Measurements from ENCODE around the gene ANGPT4. TPM values are rescaled to one million over a fixed set of nuclear protein-coding genes. Genes with fewer than 3 reads are reported as not detected.

The ANGPT4 gene
- total and polyA plus RNA-seq, 9 of the 15 experiments (the other 6 are each of a cell fraction or from before 2014, with no cell fraction given), result not detected

GRCh38 chr20:828987-829386 lies 87.1 kb downstream of the ANGPT4 start (continued):
- TF ChIP-seq, protein P1, sequence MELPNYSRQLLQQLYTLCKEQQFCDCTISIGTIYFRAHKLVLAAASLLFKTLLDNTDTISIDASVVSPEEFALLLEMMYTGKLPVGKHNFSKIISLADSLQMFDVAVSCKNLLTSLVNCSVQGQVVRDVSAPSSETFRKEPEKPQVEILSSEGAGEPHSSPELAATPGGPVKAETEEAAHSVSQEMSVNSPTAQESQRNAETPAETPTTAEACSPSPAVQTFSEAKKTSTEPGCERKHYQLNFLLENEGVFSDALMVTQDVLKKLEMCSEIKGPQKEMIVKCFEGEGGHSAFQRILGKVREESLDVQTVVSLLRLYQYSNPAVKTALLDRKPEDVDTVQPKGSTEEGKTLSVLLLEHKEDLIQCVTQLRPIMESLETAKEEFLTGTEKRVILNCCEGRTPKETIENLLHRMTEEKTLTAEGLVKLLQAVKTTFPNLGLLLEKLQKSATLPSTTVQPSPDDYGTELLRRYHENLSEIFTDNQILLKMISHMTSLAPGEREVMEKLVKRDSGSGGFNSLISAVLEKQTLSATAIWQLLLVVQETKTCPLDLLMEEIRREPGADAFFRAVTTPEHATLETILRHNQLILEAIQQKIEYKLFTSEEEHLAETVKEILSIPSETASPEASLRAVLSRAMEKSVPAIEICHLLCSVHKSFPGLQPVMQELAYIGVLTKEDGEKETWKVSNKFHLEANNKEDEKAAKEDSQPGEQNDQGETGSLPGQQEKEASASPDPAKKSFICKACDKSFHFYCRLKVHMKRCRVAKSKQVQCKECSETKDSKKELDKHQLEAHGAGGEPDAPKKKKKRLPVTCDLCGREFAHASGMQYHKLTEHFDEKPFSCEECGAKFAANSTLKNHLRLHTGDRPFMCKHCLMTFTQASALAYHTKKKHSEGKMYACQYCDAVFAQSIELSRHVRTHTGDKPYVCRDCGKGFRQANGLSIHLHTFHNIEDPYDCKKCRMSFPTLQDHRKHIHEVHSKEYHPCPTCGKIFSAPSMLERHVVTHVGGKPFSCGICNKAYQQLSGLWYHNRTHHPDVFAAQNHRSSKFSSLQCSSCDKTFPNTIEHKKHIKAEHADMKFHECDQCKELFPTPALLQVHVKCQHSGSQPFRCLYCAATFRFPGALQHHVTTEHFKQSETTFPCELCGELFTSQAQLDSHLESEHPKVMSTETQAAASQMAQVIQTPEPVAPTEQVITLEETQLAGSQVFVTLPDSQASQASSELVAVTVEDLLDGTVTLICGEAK (IDR thresholded peaks at IDR 0.05), result no peak
- TF ChIP-seq, protein P1 (CRISPR knock-in tag; IDR thresholded peaks at IDR 0.05), result 0 out of 2 replicates have a peak, but pooled peaks have one; percentile 22
- TF ChIP-seq ZC3H4 (CRISPR knock-in tag; IDR thresholded peaks at IDR 0.05; ENCODE audit: borderline replicate concordance) (no peak), HMG20A (CRISPR knock-in tag; conservative IDR thresholded peaks at IDR 0.05) (no peak), RNF2 (IDR thresholded peaks at IDR 0.05) (peak; percentile 91), ZNF316 (IDR thresholded peaks at IDR 0.05) (peak; percentile 50; the same call in 1 of the 2 replicates), XRCC3 (IDR thresholded peaks at IDR 0.05) (no peak), MEF2D (tag; conservative IDR thresholded peaks at IDR 0.05; ENCODE audit: low read depth) (peak; percentile 42), CBFA2T2 (conservative IDR thresholded peaks at IDR 0.05) (peak; percentile 85), SMAD3 (CRISPR knock-in tag; conservative IDR thresholded peaks at IDR 0.05) (0 out of 2 replicates have a peak, but pooled peaks have one; percentile 47), TARDBP (IDR thresholded peaks at IDR 0.05) (0 out of 2 replicates have a peak, but pooled peaks have one; percentile 64), CREBBP (IDR thresholded peaks at IDR 0.05; ENCODE audit: low read depth, low read length) (no peak), MTA3 (IDR thresholded peaks at IDR 0.05; ENCODE audit: borderline replicate concordance) (peak; percentile 85), KDM4B (IDR thresholded peaks at IDR 0.05; ENCODE audit: borderline replicate concordance in 2 of 2, low read depth in 1 of 2) (no peak), RUNX1 (IDR thresholded peaks at IDR 0.05; ENCODE audit: low read depth) (no peak), FUS (optimal IDR thresholded peaks at IDR 0.05; ENCODE audit: low read depth, low read length) (no peak)
- TF ChIP-seq, protein P2, sequence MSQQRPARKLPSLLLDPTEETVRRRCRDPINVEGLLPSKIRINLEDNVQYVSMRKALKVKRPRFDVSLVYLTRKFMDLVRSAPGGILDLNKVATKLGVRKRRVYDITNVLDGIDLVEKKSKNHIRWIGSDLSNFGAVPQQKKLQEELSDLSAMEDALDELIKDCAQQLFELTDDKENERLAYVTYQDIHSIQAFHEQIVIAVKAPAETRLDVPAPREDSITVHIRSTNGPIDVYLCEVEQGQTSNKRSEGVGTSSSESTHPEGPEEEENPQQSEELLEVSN (IDR thresholded peaks at IDR 0.05; ENCODE audit: borderline replicate concordance in 1 of 2, extremely low read depth in 1 of 2, insufficient read depth in 1 of 2, insufficient read length in 1 of 2, low read depth in 1 of 2, low read length in 1 of 2, poor library complexity in 1 of 2, severe bottlenecking in 1 of 2), result peak in 1 of 2 experiments; percentile 25
- TF ChIP-seq, protein P3, sequence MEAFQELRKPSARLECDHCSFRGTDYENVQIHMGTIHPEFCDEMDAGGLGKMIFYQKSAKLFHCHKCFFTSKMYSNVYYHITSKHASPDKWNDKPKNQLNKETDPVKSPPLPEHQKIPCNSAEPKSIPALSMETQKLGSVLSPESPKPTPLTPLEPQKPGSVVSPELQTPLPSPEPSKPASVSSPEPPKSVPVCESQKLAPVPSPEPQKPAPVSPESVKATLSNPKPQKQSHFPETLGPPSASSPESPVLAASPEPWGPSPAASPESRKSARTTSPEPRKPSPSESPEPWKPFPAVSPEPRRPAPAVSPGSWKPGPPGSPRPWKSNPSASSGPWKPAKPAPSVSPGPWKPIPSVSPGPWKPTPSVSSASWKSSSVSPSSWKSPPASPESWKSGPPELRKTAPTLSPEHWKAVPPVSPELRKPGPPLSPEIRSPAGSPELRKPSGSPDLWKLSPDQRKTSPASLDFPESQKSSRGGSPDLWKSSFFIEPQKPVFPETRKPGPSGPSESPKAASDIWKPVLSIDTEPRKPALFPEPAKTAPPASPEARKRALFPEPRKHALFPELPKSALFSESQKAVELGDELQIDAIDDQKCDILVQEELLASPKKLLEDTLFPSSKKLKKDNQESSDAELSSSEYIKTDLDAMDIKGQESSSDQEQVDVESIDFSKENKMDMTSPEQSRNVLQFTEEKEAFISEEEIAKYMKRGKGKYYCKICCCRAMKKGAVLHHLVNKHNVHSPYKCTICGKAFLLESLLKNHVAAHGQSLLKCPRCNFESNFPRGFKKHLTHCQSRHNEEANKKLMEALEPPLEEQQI (IDR thresholded peaks at IDR 0.05), result peak; percentile 49; the same call in 1 of the 2 replicates

Data from K562 (cell line).